GM11168 (cell line): ENCODE results near the gene CCNA2.

Source experiments
- in situ Hi-C: fragments of 300-500 bp; cut with MboI; formaldehyde crosslinking; loops from one replicate; pipeline ENCODE4 v1.12.0; 2022; ENCODE audit warnings: low sequenced_read_pairs; ENCODE audit not compliant: unreplicated experiment

The CCNA2 gene

GRCh38 chr4:121778991-121779628 lies 44.6 kb downstream of the CCNA2 start:
- in situ Hi-C loops: no loop called here

GRCh38 chr4:121777625-121778024 lies 46.1 kb downstream of the CCNA2 start:
- in situ Hi-C loops: no loop called here

GRCh38 chr4:121776610-121777401 lies 46.9 kb downstream of the CCNA2 start:
- in situ Hi-C loops: no loop called here

- in situ Hi-C loops: no loop called here
Observed at GRCh38 chr4:121773883-121774282, 49.8 kb downstream of the CCNA2 start.

GRCh38 chr4:121771869-121772268 lies 51.8 kb downstream of the CCNA2 start:
- in situ Hi-C loops: no loop called here

- in situ Hi-C loops: no loop called here
Observed at GRCh38 chr4:121769341-121769740, 54.3 kb downstream of the CCNA2 start.

- in situ Hi-C loops: no loop called here
Observed at GRCh38 chr4:121767166-121767565, 56.5 kb downstream of the CCNA2 start.
